Measurements from ENCODE around the gene MFSD1.
A peak's percentile ranks its signal among the peaks of the same experiment; 100 is the strongest.

Gene MFSD1, protein sequence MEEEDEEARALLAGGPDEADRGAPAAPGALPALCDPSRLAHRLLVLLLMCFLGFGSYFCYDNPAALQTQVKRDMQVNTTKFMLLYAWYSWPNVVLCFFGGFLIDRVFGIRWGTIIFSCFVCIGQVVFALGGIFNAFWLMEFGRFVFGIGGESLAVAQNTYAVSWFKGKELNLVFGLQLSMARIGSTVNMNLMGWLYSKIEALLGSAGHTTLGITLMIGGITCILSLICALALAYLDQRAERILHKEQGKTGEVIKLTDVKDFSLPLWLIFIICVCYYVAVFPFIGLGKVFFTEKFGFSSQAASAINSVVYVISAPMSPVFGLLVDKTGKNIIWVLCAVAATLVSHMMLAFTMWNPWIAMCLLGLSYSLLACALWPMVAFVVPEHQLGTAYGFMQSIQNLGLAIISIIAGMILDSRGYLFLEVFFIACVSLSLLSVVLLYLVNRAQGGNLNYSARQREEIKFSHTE

DNA sequence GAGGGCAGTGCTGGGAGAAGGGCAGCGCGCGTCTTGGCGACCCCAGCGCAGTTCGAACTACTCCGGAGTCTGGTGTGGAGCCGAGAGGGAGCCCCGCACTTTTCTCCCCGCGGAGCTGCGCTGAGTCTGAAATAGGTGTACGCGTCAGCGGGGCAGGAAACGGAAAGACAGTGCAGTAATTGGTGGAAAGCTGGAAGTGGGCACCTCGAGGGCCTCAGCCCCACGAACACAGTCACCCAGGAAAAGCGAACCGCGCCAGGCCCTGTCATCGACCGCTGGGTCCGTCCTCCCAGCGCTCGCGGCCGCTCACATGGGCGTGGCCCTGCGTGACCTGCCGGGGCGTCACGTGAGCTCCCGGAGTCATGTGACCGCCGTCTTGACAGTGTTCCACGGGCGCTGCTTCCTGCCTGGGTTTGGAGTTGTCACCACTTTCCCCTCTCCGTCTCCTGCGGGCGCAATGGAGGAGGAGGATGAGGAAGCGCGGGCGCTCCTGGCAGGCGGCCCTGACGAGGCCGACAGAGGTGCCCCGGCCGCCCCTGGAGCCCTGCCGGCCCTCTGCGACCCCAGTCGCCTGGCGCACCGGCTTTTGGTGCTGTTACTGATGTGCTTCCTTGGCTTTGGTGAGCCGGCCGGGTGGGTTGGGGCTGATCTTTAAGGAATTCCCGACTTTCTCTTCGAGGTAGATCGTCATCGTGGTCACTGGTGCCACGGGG is at the start of gene MFSD1:
Gene MFSD1, plus strand, starts transcription at position 359 of the 713 bp plus-strand sequence. Its CDS starts 99 bp downstream, at position 458.
- peak; percentile 96 for DNase-seq (ENCODE audit: low spot score)

DNA sequence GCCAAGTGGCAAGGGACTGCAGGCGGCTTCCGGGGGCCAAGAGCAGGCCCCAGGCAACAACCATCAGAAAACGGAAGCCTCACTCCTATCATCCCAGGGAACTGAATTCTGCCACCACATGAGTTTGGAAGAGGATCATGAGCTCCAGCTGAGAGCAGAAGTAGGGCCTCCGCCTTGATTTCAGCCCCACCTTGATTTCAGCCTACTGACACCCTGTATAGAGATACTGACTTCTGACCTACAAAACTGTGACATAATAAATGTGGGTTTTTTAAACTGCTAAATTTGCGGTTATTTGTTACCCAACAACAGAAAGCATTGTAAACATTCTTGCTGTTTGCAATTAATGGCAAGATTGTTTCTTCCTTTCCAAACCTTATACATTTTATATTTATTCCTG is 48.0 kb upstream of the MFSD1 start:
- no peak for DNase-seq (ENCODE audit: low spot score)

DNA sequence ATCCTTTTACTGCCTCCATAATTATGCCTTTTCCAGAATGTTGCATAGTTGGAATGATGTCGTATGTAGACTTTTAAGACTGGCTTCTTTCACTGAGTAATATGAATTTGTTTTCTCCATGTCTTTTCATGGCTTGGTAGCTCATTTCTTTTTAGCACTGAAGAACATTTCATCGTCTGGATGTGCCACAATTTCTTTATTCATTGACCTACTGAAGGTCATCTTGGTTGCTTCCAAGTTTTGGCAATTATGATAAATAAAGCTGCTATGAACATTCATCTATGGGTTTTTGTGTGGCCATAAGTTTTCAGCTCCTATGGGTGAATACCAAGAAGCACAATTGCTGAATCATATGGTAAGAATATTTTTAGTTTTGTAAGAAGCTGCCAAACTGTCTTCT is 46.4 kb upstream of the MFSD1 start:
- DNase-seq (ENCODE audit: low spot score): no peak

DNA sequence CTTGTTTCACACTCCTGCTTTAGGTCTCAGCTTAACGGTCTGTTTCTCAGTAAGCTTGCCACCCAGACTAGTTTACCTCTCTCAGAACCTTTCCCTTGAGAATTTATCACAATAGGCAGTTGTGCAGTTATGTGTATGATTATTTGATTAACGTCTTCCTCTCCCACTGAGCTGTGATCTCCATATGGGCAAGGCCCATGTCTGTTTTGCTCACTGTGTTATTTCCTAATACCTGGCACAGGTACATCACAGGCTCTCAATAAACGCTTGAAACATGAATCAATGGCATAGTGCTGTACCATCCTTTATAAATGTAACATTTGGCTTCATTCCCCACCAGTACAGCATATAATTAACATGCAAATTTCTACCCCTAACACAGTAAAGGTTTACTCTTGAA is 40.5 kb upstream of the MFSD1 start:
- no peak for DNase-seq (ENCODE audit: low spot score)

DNA sequence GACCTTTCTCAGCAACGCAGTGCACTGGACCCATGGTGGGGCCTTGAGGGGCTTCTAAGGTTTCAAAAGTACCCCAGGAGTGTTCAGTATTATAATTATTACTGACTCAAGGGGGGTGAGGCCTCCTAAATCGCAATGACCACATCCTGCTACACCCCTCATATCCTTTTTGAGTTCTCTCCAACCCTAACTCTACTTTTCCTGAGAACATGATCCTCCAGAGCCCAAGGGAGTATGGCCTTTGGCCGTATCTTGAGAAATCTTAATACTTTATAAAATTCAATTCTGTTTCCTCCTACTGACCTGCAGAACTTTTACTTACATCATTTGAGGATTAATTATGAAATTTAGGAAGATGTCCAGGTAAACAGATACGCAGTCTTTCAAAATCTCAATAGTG is 39.2 kb upstream of the MFSD1 start:
- no peak for DNase-seq (ENCODE audit: low spot score)

DNA sequence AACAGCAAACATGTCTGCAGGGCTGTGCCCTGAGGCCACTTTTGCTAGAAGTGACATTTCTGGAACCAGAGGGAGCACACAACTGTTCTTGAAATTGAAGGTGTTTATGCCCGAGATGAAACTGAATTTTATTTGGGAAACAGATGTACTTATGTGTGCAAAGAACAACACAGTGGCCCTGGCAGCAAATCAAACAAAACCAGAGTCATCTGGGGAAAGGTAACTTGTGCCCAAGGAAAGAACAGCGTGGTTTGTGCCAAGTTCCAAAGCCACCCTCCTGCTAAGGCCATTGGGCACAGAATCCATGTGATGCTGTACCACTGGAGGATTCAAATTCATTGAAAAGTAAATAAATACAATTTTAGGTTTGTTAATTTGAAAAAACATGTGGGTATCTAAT is 38.4 kb upstream of the MFSD1 start:
- DNase-seq (ENCODE audit: low spot score): no peak

DNA sequence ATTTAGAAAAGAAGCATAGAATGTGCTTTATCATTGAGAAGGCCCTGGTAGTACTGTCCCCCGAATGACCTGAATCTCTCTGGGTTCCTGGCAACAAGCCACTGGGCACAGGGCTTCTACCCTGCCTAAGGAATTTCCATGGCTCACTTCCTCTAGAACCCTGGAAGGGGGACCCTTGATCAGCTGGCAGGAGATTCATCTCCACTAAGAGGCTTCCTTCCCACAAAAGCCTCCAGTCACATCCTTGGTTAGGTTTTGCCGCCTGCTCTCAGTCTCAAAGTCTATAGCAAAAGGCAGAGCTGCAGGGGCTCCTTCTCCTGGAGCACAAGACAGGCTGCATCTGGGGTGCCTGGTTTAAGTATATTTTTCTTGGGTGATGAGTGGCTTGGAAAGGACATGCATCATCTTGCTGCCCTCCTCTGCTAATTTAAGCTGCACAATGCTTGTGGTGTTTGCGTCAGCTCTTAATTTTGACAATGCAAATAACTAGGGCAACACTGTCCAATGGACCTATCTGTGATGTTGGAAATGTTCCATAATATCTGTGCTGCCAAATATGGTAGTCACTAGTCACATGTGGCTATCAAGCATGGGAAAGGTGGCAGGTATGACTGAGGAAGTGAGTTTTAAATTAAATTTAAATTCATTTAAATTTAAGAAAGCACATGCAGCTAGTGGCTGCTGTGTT is 36.2 kb upstream of the MFSD1 start:
- no peak for DNase-seq (ENCODE audit: low spot score)

DNA sequence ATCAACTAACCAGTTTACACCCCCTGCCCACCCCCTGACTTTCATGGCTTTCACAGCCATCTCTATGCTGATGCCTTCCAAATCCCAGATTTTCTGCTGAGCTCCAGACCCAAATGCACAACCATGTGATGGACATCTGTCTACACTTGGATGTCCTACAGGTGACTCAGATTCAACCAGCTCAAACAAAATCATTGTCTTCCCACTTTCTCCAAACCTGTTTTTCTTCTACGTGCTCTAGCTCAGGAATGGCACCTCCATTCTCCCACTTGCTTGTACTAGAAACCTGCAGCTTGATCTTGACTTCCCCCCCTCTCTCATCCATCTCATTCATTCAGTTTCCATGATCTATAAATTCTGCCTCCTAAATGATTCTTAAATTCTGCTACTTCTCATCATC is 35.5 kb upstream of the MFSD1 start:
- DNase-seq (ENCODE audit: low spot score): no peak

DNA sequence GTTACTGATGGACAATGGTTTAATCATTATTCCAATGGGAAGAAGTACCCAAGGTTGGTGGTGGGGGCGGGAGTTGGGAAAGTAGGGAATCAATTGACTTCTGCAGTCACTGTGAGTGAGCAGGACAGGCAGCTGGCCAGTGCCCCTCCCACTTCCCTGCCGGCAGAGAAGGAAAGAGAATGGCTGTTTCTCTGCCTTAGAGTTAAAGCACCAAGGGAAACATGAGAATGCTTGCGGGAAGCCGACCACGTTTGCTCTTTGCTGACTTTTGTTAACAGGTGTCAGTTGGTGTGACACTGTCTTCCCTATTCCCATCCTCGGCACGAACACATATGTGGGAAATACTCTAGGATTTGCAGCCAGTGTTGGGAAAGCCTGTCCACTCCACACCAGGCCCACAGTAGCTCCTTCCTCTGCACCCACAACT is 33.5 kb upstream of the MFSD1 start:
- no peak for DNase-seq (ENCODE audit: low spot score)

DNA sequence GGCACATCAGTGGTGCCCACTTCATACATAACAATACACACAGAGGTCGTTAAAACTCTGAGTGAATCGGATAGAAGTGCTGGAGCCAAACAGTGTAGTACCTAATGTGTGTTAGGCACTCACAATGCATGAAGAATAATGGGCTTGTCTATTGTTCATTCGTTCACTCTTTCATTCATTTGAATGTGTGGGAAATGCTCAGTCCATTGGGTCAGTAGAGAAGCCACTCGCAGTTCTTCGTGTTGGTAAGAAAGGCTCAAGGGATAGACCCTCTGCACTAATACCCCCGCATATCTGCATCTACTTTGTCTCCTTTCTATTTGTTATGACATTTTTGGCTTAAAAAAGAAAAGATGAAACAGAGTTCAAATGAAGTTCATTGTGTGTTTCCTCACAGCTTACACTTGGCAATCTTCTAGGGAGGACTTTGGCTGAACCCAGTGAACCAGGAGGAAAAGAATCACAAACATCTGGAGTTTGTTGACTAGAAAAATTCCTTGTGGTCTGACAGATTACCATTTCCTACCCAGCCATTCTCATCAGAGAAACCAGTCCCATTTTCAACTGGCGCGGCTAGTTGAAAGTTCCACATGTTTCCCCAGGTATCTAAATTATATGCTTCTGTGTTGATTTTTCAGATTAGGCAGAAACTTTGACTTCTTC is 32.8 kb upstream of the MFSD1 start:
- no peak for DNase-seq (ENCODE audit: low spot score)

DNA sequence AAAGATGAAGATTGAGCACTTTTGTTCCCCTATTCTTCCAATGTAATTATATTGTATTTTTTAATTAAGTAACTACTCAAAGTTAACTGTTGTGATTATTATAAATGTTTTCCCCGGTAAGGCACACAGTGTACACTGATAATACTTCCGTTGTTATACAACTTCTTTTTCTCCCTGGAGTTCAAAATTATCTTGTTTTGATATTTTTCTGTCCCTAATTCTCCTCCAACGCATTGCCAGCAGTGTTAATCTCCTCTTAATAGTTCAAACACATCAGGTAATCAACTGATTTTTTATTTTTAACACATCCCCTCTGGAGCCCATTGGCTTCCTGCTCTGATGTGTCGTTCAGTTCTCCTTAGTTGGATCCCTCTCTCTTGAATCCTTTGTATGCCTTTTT is 32.3 kb upstream of the MFSD1 start:
- DNase-seq (ENCODE audit: low spot score): no peak

DNA sequence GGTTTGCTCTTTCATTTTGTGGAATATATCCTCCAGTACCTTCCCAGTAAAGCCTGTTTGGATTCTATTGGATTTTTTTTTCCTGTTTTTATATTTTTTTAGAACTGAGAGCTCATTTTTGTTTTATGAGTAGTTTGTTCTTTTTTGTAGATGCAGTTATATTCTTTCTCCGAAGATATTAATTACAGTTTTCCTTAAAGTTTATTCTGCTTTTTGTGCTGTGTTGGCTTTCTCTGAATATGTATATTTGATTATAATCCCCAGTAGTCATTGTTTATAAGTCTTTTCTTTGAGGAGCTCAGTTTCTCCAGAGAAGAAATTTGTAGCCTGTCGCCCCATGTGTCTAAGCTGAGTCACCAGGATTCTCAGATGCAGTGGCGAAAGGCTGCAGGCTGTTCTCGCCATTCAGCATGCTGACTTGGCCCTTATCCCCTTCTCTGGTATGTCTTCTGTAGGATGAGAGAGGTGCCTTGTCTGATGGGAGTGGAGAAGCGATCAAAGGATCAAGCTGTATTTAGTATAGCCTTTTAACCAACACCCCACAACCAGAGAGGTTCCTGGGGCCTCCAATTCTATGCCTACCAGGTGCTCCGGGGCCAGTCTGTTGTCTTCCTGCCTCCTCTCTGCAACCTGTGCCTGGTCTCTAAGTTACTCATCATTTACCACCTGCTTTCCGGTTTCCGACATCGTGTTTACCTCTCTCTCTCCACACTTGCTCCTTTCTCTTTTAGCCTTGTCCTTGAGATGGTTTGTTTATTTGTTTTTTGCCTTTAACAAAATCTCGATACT is 31.7 kb upstream of the MFSD1 start:
- no peak for DNase-seq (ENCODE audit: low spot score)

DNA sequence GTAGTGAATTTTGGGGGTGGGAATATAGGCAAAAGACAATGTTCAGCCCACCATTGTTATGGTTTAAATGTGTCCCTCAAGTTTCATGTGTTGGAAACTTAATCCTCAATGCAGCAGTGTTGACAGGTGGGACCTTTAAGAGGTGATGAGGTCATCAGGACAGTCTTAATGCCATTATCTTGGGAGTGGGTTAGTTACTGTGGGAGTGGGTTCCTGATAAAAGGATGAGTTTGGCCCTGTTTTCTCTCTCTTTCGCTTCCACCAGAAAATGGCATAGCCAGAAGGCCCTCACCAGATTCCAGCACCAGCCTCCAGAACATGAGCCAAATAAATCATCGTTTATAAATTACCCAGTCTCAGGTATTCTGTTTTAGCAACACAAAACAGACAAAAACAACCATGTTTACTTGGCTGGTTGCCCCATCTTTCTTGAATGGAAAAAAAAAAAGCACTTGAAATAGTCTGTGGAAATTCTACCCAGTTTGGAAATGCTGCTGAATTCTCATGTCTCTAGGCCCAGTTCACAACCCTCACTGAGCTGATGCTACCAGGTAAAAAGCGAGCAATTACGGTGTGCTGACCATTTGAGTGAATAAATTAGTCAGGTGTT is 31.0 kb upstream of the MFSD1 start:
- no peak for DNase-seq (ENCODE audit: low spot score)

DNA sequence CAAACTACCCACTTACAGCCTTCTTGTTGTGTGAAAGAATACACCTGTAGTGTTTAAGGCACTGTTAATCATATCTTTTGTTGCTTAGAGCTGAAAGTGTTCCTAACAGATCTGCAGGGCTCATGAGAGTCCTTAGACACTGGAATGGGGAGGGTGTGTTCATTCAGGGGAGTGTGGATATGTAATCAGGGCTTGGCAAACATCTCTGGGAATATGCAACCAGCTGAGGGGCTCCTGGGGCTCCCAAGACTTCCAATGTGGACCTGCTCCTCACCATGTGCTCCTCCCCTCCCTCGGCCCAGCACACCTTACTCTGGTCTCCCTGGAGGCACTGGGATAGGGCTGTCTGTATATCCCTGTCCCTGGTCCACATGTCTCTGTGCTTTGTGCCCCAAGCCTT is 30.3 kb upstream of the MFSD1 start:
- no peak for DNase-seq (ENCODE audit: low spot score)

DNA sequence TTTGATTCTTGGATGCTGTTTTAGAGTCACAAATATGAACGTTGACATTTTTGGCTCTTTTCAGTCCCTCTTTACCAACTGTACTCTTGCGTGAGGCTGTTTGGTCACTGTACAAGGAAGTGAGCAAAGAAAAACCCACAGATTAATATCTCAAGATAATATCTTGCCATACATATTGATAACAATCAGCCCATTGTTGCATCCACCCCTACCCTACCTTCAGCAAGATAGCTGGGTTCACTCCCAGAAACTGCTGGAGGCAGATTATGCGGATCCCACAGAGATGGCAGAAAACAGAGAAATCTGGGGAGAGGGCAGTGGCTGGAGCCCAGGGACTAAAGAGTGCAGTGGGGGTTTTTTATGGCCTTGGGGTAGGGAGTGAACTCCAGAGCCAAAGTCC is 29.9 kb upstream of the MFSD1 start:
- no peak for DNase-seq (ENCODE audit: low spot score)

DNA sequence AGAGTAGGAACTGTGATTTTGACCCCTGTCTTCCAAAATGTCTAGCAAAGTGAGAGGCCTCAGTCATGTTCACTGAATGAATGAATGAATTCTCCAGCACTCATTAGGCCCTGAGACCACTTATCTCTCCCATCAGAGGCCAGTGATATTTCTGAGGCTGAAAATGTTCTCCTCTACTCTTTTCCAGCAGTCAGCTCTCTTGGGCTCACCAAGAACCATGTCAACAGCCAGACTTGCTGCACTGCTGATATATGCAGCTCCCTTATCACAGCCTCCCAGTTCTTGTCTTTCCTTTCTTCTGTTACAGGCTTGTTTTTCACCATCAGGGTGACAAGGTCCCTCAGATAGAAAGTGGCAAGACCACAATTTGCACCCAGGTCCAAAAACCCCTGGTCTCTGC is 28.7 kb upstream of the MFSD1 start:
- no peak for DNase-seq (ENCODE audit: low spot score)

DNA sequence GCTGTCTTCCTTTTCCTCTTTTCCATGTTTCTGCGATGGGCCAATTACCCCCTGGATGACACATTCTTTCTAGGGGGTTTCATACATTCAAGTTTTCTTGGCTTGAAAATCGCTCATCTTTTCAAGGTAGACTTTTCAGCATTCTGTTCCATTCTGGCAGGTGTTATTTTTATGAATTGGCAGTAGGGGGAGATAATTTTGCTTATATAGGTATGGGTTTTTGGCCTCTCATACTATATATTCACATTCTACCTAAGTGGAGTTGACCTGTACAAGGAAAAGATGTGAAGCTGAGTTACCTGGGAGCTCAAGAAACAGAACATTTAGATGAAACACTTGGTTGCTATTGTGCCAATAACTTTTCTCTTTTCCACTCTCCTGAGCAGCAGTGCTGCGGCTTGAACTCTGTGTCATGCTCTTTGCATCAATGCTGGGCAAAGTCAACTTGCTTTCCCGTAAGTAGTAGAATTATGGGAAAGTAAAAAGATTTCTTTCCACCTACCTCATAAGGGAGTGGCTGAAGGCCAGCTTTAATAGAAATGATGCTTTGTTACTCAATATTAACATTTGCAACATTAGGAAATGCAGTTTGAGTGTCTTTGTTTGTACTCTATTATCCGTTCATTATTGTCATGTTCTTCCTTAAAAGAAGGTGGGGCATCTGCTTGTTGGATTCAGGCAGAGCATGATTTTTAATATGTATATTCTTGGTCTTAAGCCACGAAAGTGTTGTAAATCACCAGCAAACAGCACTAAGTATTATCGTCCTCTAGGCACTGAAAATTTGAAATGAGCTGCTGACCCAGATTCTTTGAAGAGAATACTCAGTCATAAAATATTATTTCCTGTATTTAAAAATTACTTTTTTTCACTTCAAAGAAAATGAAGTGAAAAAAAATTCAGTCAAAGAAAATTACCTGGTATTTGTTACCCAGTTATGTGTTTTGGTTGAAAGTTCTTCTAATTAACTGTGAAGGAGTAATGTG is 27.7 kb upstream of the MFSD1 start:
- no peak for DNase-seq (ENCODE audit: low spot score)

DNA sequence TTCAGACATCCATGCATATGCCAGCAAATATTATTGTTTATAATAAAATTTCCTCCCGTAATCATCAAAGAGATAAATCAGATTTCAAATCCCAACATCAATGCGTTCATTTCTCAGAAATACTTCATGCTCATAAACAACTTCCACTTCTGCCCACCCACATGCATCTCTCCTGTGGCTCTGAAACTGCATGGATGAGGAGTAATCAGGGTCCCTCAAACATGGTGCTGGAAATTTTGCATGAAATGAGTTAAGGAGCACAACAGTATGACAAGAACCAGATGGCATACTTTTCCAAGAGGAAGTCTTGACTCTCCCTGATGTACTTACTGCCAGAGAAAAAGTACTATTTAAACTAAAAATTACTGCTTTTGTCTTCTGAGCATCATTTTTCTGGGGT is 26.9 kb upstream of the MFSD1 start:
- no peak for DNase-seq (ENCODE audit: low spot score)

DNA sequence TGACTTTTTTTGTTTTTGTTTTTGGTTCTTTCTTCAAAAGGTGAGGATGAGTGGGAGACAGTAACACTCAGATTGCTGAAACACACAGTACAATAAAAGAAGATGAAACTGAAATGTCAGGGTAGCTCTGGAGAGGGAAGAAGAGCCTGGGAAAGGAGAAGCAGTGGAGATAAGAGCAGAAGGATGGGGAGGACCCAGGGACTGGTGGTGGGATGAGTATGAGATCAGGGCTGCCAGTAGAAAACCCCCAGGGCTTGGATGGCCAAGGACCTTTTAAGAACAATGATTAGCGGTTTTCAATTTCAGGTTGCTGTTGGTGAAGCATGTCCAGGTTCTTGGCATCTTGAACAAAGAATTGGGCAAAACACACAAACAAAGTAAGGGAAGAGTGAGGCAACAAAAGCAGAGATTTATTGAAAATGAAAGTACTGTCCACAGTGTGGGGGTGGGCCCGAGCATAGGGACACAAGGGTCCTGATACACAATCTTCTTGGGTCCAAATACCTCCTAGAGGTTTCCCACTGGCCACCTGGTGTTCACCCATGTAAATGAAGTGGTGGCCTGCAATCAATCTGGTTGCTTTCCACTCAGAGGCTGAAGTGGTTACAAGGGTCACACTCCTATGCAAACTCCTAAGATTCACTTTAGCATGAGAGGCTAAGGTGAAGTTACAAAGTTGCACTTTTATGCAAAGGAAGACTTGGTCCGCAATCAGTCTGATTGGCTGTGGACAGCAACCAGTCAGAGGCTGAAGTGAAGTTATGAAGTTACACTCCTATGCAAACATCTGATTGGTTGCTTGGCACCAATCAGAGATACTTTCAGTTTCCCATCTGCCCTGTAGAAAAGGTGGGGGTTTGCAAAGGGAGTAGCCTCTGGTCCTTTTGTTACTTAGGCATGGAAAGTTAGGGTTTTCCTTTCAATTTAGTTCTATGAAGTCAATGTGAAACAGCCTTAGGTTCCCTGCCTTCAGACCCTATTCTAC is 26.1 kb upstream of the MFSD1 start:
- DNase-seq (ENCODE audit: low spot score): no peak

Measured in D341Med (cell line).